ENCODE measurements around the gene GYPB. TPM values are rescaled to one million over a fixed set of nuclear protein-coding genes. Genes with fewer than 3 reads are reported as not detected.
A peak's percentile ranks its signal among the peaks of the same experiment; 100 is the strongest.
"Not testable (repeated sequence)": the region's sequence is repeated elsewhere in the genome, so short reads cannot be mapped to it uniquely, and the experiment has no call there.

GYPB gene
- total RNA-seq, 1 donor from 2014 or later, result not detected

DNA sequence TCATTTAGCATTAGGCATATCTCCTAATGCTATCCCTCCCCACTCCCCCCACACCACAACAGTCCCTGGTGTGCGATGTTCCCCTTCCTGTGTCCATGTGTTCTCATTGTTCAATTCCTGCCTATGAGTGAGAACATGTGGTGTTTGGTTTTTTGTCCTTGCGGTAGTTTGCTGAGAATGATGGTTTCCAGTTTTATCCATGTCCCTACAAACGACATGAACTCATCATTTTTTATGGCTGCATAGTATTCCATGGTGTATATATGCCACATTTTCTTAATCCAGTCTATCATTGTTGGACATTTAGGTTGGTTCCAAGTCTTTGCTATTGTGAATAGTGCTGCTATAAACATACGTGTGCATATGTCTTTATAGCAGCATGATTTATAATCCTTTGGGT is 7.5 kb upstream of the GYPB start:
- not testable (repeated sequence) for H3K27me3 Mint-ChIP-seq (ENCODE audit: low read depth); DNase-seq (ENCODE audit: low read depth, low spot score); H3K36me3 Mint-ChIP-seq (ENCODE audit: low read depth); H3K4me3 Mint-ChIP-seq; H3K9me3 Mint-ChIP-seq; H3K27ac Mint-ChIP-seq (ENCODE audit: unreplicated experiment); H3K4me1 Mint-ChIP-seq

DNA sequence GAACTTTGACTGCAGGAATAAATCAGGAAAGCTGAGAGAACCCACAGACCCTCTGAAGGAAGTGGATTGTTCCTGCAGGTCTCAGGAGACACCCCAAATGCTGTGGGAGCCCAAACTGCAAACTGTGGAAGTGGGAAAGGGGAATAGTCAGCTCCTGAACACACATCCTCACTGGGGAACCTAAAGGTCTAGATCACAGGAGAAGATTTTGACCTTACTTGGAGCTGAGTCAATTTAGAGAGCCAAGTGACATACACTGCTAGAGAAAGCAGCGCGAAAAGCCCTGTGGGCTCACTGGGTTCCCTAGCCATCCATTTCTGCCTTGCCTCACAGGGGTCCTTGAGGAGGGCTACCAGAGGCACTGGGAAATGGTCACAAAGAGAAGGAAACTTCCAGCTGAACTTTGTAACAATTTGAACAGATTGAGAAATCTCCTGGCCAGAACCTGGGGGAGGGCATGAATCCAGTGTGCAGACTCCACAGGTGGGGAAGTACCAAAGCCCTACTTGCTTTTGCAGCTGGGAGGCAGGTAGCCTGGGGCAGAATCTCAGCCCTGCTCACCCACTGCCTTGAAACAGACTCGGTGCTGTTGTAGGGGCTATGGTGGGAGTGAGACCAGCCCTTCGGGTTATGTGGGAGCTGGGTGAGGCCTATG is 5.3 kb upstream of the GYPB start:
- not testable (repeated sequence) for H3K4me1 Mint-ChIP-seq; DNase-seq (ENCODE audit: low read depth, low spot score); H3K36me3 Mint-ChIP-seq (ENCODE audit: low read depth); H3K27ac Mint-ChIP-seq (ENCODE audit: unreplicated experiment); H3K4me3 Mint-ChIP-seq; H3K27me3 Mint-ChIP-seq (ENCODE audit: low read depth); H3K9me3 Mint-ChIP-seq

DNA sequence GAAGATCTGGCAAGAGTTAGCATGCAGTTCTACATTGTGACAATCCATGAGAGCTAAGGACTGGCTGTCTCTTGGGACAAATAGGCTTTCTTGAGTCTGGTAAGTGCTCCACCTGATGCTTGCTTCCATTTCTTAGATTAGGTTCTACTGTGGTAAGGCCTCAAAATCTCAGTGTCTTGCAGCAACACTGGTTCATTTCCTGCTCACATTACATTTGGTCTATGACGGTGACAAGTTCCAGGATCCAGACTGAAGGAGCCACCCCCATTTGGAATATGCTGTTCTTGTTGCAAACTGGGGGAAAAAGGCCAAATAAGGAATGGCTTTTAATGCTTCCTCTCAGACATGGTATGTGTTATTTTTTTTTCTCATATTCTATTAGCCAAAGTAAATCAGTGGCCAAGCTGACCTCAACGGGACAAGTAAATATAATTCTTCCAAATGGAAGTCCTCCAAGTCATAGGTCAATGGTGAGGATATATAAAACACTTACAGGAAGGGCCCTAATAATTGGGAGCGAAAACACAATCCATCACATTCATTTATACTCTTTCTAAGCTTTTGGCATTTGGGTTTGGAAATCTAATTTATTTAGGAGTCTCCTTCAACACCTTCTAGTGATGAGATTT is 3.7 kb upstream of the GYPB start:
- not testable (repeated sequence) for H3K27ac Mint-ChIP-seq (ENCODE audit: unreplicated experiment); H3K9me3 Mint-ChIP-seq; H3K4me3 Mint-ChIP-seq; DNase-seq (ENCODE audit: low read depth, low spot score); H3K36me3 Mint-ChIP-seq (ENCODE audit: low read depth); H3K4me1 Mint-ChIP-seq; H3K27me3 Mint-ChIP-seq (ENCODE audit: low read depth)

DNA sequence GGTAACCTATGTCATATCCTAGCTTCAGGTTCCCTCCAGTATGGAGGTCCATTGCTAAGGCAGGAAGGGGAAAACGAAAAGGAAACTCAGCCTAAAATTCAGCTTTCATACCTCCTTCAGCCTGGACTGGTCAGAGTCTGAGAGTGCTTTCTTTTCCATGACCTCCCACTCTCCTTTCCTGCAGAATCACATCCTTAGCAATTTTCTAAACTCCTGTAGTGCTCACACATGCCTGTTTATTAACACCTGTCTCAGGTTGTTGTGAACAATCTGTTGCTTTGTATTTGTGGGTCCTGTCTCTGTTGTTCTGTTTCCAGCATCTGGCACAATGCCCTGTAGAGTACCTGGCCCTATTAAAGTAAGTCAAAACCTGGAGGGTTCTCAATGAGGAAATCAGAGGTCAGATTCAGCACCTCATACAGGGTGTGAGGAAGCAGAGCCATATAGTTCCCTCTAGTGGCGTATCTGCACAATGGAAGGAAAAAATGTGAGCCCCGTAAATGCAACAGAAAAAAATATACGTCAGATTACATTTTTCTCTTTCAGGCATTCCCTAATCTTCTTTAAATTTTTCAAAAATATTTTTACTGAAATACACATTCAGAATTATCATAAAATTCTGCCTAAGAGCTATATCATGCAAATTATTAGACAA is 2.3 kb upstream of the GYPB start:
- DNase-seq (ENCODE audit: low read depth, low spot score), result not testable (repeated sequence)

DNA sequence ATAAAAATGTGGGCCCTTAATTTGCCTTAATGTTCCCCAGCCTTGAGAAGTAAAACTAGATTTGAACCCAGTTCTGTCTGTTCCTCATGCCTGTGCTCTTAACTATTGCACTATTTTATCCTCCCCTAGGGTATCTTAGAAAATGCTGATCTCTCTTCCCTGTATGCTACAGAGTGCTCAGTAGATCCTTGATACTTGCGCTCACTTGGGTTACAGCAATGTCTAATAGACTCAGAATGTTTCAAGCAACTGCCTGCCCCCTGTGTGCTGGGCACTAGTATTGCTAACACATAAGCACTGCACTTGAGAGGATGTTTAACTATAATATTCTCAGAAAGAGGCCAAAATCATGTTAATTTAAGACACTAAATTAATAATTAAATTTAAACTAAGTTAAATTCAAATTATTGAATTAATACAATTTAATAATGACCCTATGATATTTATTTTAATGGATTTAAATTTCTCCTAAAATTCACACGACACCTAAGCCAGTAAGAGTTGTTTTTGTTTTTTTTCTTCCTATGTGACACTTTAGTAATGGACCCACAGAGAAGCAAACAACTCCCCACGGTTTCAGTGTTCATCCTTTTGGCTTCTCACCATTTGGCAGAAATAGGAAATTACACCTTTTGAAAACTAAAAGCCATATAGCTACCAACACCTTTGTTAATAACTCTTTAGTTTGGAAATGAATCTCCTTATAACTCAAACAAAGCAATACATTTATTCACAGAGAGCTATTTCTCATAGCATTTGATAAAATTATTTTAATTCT is 768 bp downstream of the GYPB start:
- not testable (repeated sequence) for H3K36me3 Mint-ChIP-seq (ENCODE audit: low read depth); DNase-seq (ENCODE audit: low read depth, low spot score); H3K27ac Mint-ChIP-seq (ENCODE audit: unreplicated experiment); H3K4me3 Mint-ChIP-seq; H3K4me1 Mint-ChIP-seq; H3K27me3 Mint-ChIP-seq (ENCODE audit: low read depth); H3K9me3 Mint-ChIP-seq

More for the DNA sequence above, 2.3 kb upstream of the GYPB start:
- not testable (repeated sequence) for H3K4me3 Mint-ChIP-seq; H3K9me3 Mint-ChIP-seq; H3K4me1 Mint-ChIP-seq; H3K27ac Mint-ChIP-seq (ENCODE audit: unreplicated experiment); H3K36me3 Mint-ChIP-seq (ENCODE audit: low read depth); H3K27me3 Mint-ChIP-seq (ENCODE audit: low read depth)
- TF ChIP-seq, protein P1, sequence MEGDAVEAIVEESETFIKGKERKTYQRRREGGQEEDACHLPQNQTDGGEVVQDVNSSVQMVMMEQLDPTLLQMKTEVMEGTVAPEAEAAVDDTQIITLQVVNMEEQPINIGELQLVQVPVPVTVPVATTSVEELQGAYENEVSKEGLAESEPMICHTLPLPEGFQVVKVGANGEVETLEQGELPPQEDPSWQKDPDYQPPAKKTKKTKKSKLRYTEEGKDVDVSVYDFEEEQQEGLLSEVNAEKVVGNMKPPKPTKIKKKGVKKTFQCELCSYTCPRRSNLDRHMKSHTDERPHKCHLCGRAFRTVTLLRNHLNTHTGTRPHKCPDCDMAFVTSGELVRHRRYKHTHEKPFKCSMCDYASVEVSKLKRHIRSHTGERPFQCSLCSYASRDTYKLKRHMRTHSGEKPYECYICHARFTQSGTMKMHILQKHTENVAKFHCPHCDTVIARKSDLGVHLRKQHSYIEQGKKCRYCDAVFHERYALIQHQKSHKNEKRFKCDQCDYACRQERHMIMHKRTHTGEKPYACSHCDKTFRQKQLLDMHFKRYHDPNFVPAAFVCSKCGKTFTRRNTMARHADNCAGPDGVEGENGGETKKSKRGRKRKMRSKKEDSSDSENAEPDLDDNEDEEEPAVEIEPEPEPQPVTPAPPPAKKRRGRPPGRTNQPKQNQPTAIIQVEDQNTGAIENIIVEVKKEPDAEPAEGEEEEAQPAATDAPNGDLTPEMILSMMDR (conservative IDR thresholded peaks at IDR 0.05), result peak; percentile 69

DNA sequence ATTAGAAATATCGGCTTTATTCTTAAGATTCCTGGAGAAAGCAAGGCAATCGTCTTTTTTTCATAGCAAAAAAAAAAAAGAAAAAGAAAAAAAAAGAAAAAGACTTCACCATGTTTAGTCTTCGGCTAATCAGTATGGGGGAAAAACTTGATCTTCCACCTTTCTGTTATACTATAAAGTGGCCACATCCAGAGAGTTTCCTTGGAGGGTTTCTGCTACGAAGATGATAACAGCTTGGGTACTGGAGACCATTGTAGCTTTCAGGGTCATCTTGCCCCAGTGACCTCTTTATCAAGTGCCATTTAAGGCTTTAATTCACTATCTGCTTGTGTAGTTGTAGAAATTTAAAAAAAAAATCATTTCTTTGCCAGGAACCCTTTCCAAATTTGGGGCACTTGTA is 1.9 kb downstream of the GYPB start:
- not testable (repeated sequence) for H3K27me3 Mint-ChIP-seq (ENCODE audit: low read depth); H3K27ac Mint-ChIP-seq (ENCODE audit: unreplicated experiment); H3K9me3 Mint-ChIP-seq; H3K4me3 Mint-ChIP-seq; H3K36me3 Mint-ChIP-seq (ENCODE audit: low read depth); H3K4me1 Mint-ChIP-seq; DNase-seq (ENCODE audit: low read depth, low spot score)

DNA sequence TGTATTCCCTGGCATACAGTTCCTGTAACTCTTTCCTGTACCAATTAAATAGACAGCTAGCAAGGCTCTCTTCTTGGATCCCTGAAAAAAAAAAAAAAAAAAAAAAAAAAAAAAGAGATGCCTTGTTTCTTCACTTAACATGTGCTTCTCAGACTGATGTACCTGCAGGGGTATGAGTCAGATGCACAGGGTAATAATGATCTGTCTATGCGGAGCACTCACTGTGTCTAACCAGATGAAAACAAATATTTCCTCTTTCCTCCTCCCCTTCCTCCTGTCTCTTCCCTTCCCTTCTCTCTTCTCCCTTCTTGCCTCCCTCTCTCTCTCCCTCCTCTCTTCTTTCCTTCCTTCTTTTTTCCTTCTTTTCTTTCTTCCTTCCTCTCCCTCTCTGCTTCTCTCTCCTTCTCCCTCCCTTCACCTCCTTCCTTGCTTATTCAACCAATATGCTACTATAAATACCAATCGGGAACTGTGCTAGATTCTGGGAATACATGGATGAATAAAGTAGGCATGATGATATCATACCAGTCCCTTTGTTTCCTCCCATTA is 3.0 kb downstream of the GYPB start:
- not testable (repeated sequence) for H3K27me3 Mint-ChIP-seq (ENCODE audit: low read depth); H3K36me3 Mint-ChIP-seq (ENCODE audit: low read depth); DNase-seq (ENCODE audit: low read depth, low spot score); H3K9me3 Mint-ChIP-seq; H3K4me1 Mint-ChIP-seq; H3K27ac Mint-ChIP-seq (ENCODE audit: unreplicated experiment); H3K4me3 Mint-ChIP-seq

DNA sequence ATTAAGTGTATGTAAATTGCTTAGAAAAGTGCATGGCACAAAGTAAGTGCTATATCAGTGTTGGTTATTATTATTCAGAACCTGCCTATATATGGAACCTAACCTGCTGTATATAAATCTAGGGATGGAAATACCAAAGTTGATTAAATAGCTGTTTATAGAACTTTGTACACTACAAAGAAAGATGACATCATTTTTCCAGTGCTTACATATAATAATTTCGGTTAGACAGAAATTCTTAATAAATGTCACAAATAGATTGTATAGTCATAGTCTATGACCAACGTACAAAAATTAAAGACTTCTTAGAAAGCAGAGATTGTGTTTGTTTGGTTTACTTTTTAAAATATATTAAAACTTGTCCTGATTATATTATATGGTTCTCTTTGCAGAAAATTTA is 4.4 kb downstream of the GYPB start:
- no peaks in the 10 kb centered on the region for H3K4me1 Mint-ChIP-seq
- no peaks in the 10 kb centered on the region for H3K9me3 Mint-ChIP-seq
- no peak for DNase-seq (ENCODE audit: low read depth, low spot score)
- no peaks in the 10 kb centered on the region for H3K36me3 Mint-ChIP-seq (ENCODE audit: low read depth)
- H3K27me3 Mint-ChIP-seq (ENCODE audit: low read depth), result peaks cover 3% of the 10 kb centered on the region
- no peak overlapping the region for H3K27ac Mint-ChIP-seq (ENCODE audit: unreplicated experiment)
- no peak overlapping the region for H3K4me3 Mint-ChIP-seq
- TF ChIP-seq, protein P1 (conservative IDR thresholded peaks at IDR 0.05), result no peak

DNA sequence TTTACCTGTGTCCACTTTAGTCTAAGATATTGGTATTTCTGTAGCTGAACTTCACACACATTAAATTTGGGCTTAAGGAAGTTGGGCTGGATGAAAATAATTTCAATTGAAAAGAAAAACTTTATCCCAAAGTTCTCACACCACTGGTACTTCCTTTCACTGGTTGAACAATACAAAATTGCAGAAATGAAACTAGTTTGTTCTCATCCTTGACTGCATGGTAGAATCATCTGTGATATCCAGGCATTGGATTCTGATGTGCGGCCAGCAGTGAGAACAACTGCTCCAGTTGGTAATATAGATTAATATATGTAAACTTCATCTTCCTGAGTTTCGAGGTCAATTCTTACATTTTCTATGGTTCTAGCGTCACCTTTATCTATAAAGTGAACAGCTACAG is 10.6 kb downstream of the GYPB start:
- not testable (repeated sequence) for H3K9me3 Mint-ChIP-seq; H3K27ac Mint-ChIP-seq (ENCODE audit: unreplicated experiment); H3K36me3 Mint-ChIP-seq (ENCODE audit: low read depth); H3K4me3 Mint-ChIP-seq; H3K4me1 Mint-ChIP-seq; H3K27me3 Mint-ChIP-seq (ENCODE audit: low read depth); DNase-seq (ENCODE audit: low read depth, low spot score)

DNA sequence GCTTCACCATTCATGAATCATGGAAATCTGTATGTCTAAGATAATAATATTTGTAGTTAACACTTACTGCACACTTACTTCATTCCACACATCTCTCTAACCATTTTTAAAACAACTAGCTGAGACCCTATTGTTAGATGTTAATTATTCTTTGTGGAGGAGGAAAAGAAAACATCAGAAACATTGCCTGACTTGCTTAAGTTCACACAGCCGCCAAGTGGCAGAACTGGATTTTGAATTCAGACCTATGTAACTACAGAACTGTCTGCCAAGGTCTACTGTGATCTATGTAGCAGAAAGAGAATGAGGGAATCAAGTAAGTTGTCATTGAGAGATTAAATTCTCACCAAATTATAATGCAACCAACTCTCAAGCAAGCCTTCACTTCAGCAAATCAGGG is 11.2 kb downstream of the GYPB start:
- H3K27me3 Mint-ChIP-seq (ENCODE audit: low read depth); H3K4me1 Mint-ChIP-seq; DNase-seq (ENCODE audit: low read depth, low spot score); H3K4me3 Mint-ChIP-seq; H3K36me3 Mint-ChIP-seq (ENCODE audit: low read depth); H3K27ac Mint-ChIP-seq (ENCODE audit: unreplicated experiment); H3K9me3 Mint-ChIP-seq: not testable (repeated sequence)

DNA sequence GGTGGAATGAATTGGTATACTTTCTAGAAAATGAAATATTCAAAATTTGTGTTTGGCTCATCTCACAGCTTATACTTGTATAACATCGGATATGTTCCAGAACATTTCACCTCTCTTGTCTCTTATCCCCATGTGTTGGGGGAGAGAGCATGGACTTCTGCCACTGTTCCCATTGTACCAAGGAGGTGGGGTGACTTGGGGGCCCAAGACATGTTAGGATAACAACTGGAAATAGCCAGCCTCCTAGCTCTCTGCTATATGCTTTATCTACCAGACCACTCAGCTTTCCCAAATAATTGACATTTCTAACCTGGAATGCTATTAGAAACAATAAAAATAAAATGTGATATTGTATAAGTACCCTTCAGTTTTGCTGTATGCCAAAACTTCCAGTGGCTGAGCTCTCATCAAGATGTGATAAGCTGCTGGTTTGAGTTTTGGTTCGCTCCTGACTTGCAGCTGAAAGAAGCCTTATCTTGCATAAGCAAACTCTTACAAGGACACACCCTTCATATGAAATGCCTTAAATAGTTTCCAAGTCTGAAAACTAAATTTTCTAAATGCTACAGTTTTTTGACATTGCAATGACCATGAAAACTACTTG is 12.9 kb downstream of the GYPB start:
- DNase-seq (ENCODE audit: low read depth, low spot score); H3K27ac Mint-ChIP-seq (ENCODE audit: unreplicated experiment); H3K36me3 Mint-ChIP-seq (ENCODE audit: low read depth); H3K27me3 Mint-ChIP-seq (ENCODE audit: low read depth); H3K4me1 Mint-ChIP-seq; H3K9me3 Mint-ChIP-seq; H3K4me3 Mint-ChIP-seq: not testable (repeated sequence)

All from neural crest cell (in vitro differentiated cells).